PC-3 (cell line): ENCODE results near the gene NADSYN1. TPM values are rescaled to one million over a fixed set of nuclear protein-coding genes. Genes with fewer than 3 reads are reported as not detected.

Experiments
- ATAC-seq: fragments of 200-7000 bp; cut with Tn5 transposase; 2 replicates; pipeline ENCODE4 v1.9.1; 2020; ENCODE audit warnings: mild to moderate bottlenecking, moderate library complexity
- BruUV-seq: library from RNA; stranded (reverse); fragments of 400-500 nt; replicated peaks from 2 replicates; lab custom pipeline; 2021; lab: Mats Ljungman, UMichigan
- CTCF ChIA-PET: fragments of 300-600 bp; sonication (Branson Sonifier 250); formaldehyde crosslinking; loops from one replicate; lab custom pipeline; 2022; ENCODE audit warnings: antibody characterized with exemption; lab: Charles Lee
- POLR2A ChIA-PET: fragments of 300-600 bp; sonication (Branson Sonifier 250); formaldehyde crosslinking; loops from one replicate; lab custom pipeline; 2022; ENCODE audit warnings: antibody characterized with exemption; ENCODE audit not compliant: unreplicated experiment; lab: Charles Lee
- DNase-seq: peaks from one replicate; pipeline ENCODE4 v3.0.0-alpha.2; 2015
- H2AFZ ChIP-seq: fragments of 300-600 bp; sonication (generic); 2 replicates; pipeline ENCODE4 v1.6.0; 2016; ENCODE audit warnings: antibody characterized with exemption, low read length
- H3F3A ChIP-seq: fragments of 300-600 bp; sonication (generic); one replicate; pipeline ENCODE4 v1.6.0; 2017; ENCODE audit warnings: antibody characterized with exemption, low read length, control low read depth, mild to moderate bottlenecking; ENCODE audit not compliant: unreplicated experiment
- H3K27ac ChIP-seq: fragments of 300-600 bp; sonication (generic); 2 replicates; pipeline ENCODE4 v1.5.1; 2016; ENCODE audit warnings: mild to moderate bottlenecking, low read length
- H3K27me3 ChIP-seq: fragments of 300-600 bp; sonication (generic); 2 replicates; pipeline ENCODE4 v1.6.1; 2016; ENCODE audit warnings: low read length, mixed read lengths
- H3K36me3 ChIP-seq: fragments of 300-600 bp; sonication (generic); 2 replicates; pipeline ENCODE4 v1.6.1; 2016; ENCODE audit warnings: low read depth, mixed run types, low read length, mixed read lengths
- H3K4me1 ChIP-seq: fragments of 300-600 bp; sonication (generic); 2 replicates; pipeline ENCODE4 v1.5.1; 2016; ENCODE audit warnings: low read length; ENCODE audit not compliant: insufficient read depth
- H3K4me2 ChIP-seq: fragments of 300-600 bp; sonication (generic); 2 replicates; pipeline ENCODE4 v1.6.0; 2016; ENCODE audit warnings: low read length
- H3K4me3 ChIP-seq: fragments of 300-600 bp; sonication (generic); 2 replicates; pipeline ENCODE4 v1.5.1; 2016; ENCODE audit warnings: mild to moderate bottlenecking, low read length, mixed read lengths
- H3K79me2 ChIP-seq: fragments of 300-600 bp; sonication (generic); 2 replicates; pipeline ENCODE4 v1.6.1; 2017; ENCODE audit warnings: low read length, mixed read lengths
- H3K9ac ChIP-seq: fragments of 300-600 bp; sonication (generic); 2 replicates; pipeline ENCODE4 v1.6.0; 2016; ENCODE audit warnings: mild to moderate bottlenecking, low read length
- H3K9me2 ChIP-seq: fragments of 300-600 bp; sonication (generic); replicated peaks from 2 replicates; pipeline ENCODE4 v1.6.1; 2016; ENCODE audit warnings: mixed run types, low read length, mixed read lengths
- H3K9me3 ChIP-seq: fragments of 300-600 bp; sonication (generic); 2 replicates; pipeline ENCODE4 v1.6.1; 2016; ENCODE audit warnings: low read length, mixed read lengths
- H4K20me1 ChIP-seq: fragments of 300-600 bp; sonication (generic); 2 replicates; pipeline ENCODE4 v1.6.1; 2016; ENCODE audit warnings: low read length, mixed read lengths
- CTCF ChIP-seq: fragments of 300-600 bp; sonication (generic); conservative IDR thresholded peaks from 2 replicates; pipeline ENCODE4 v1.5.1; 2017; ENCODE audit warnings: antibody characterized with exemption, low read depth, mild to moderate bottlenecking, low read length
- EZH2 ChIP-seq: fragments of 300-600 bp; sonication (generic); IDR thresholded peaks from one replicate; pipeline ENCODE4 v1.6.1; 2017; ENCODE audit warnings: antibody characterized with exemption, mild to moderate bottlenecking, low read length; ENCODE audit not compliant: unreplicated experiment
- EZH2phosphoT487 ChIP-seq: fragments of 300-600 bp; sonication (generic); IDR thresholded peaks from 2 replicates; pipeline ENCODE4 v1.6.1; 2018; ENCODE audit warnings: mild to moderate bottlenecking, antibody characterized with exemption, low read length, borderline replicate concordance
- intact Hi-C: fragments of 100-400 bp; cut with micrococcal nuclease; formaldehyde crosslinking; loops from 2 replicates; pipeline ENCODE4 v1.9.0; 2023
- total RNA-seq: library from RNA; depleted of rRNA; stranded (reverse); fragments of >200 nt; gene quantifications from 2 replicates; pipeline ENCODE4 v1.2.3, GENCODE V29; 2014

The NADSYN1 gene
- total RNA-seq, 1 experiment from 2014 or later: 64.8 TPM

GRCh38 chr11:71476031-71476430, 23.0 kb downstream of the NADSYN1 start:
- no peaks in the 10 kb centered on the region for H3F3A ChIP-seq
- no peaks in the 10 kb centered on the region for H3K27me3 ChIP-seq
- ATAC-seq (no peak), DNase-seq (no peak)
- peaks cover 3% of the 10 kb centered on the region; the same call in 1 of the 2 replicates for H3K4me1 ChIP-seq
- H3K4me2 ChIP-seq: no peak overlapping the region
- BruUV-seq: no TSS peak
- no peak overlapping the region for H3K9ac ChIP-seq
- no peaks in the 10 kb centered on the region for H3K9me3 ChIP-seq
- POLR2A ChIA-PET: no interaction called here
- H3K9me2 ChIP-seq: no peaks in the 10 kb centered on the region
- no peak overlapping the region for H3K4me3 ChIP-seq
- peaks cover 44% of the 10 kb centered on the region; the same call in 1 of the 2 replicates for H3K36me3 ChIP-seq
- no peak for TF ChIP-seq EZH2phosphoT487
- no peak for TF ChIP-seq CTCF
- no peak for TF ChIP-seq EZH2
- H3K27ac ChIP-seq: no peak overlapping the region
- CTCF ChIA-PET: no interaction called here
- H2AFZ ChIP-seq: no peak overlapping the region
- H3K79me2 ChIP-seq: no peaks in the 10 kb centered on the region
- intact Hi-C loops: no loop called here
- no peaks in the 10 kb centered on the region for H4K20me1 ChIP-seq

- POLR2A ChIA-PET: no interaction called here
- no TSS peak for BruUV-seq
- intact Hi-C loops: no loop called here
These were observed 24.1 kb downstream of the NADSYN1 start for GRCh38 chr11:71476926-71477640.

More at GRCh38 chr11:71476926-71477640, 24.1 kb downstream of the NADSYN1 start:
- H2AFZ ChIP-seq: no peak overlapping the region
- CTCF ChIA-PET: no interaction called here
- H3K27ac ChIP-seq: no peak overlapping the region
- no peak overlapping the region for H3K9ac ChIP-seq
- no peaks in the 10 kb centered on the region for H3F3A ChIP-seq
- TF ChIP-seq EZH2: no peak
- no peak for TF ChIP-seq EZH2phosphoT487
- no peak for TF ChIP-seq CTCF
- H3K4me1 ChIP-seq: peaks cover 10% of the 10 kb centered on the region; the same call in 1 of the 2 replicates
- no peak for ATAC-seq
- no peaks in the 10 kb centered on the region for H3K79me2 ChIP-seq
- H4K20me1 ChIP-seq: no peaks in the 10 kb centered on the region
- no peaks in the 10 kb centered on the region for H3K9me3 ChIP-seq
- no peaks in the 10 kb centered on the region for H3K27me3 ChIP-seq
- H3K4me3 ChIP-seq: no peak overlapping the region
- no peak for DNase-seq
- H3K4me2 ChIP-seq: no peak overlapping the region
- H3K9me2 ChIP-seq: no peaks in the 10 kb centered on the region
- peaks cover 47% of the 10 kb centered on the region; the same call in 1 of the 2 replicates for H3K36me3 ChIP-seq
